DOHH2 (cell line): ENCODE measurements around the gene C4orf33.

Source experiments
- H3F3A ChIP-seq: fragments of 200-600 bp; sonication (generic), shearing (Covaris generic); 2 replicates; pipeline ENCODE4 v1.6.0; 2016; ENCODE audit warnings: antibody characterized with exemption, mild to moderate bottlenecking; ENCODE audit not compliant: control insufficient read depth, insufficient read depth
- H3K27ac ChIP-seq: fragments of 200-600 bp; sonication (generic); 2 replicates; pipeline ENCODE4 v1.5.1; 2014; ENCODE audit warnings: low read depth, mild to moderate bottlenecking, low read length, moderate library complexity
- H3K27me3 ChIP-seq: fragments of 200-600 bp; sonication (generic); 2 replicates; pipeline ENCODE4 v1.6.1; 2014; ENCODE audit warnings: mild to moderate bottlenecking, low read length, mixed read lengths; ENCODE audit not compliant: control insufficient read depth
- H3K36me3 ChIP-seq: fragments of 200-600 bp; sonication (generic); 2 replicates; pipeline ENCODE4 v1.6.1; 2014; ENCODE audit warnings: mild to moderate bottlenecking, low read length, moderate library complexity, mixed read lengths; ENCODE audit not compliant: control insufficient read depth
- H3K4me1 ChIP-seq: fragments of 200-600 bp; sonication (generic); 2 replicates; pipeline ENCODE4 v1.6.1; 2014; ENCODE audit warnings: mild to moderate bottlenecking, low read length, mixed read lengths; ENCODE audit not compliant: control insufficient read depth
- H3K4me2 ChIP-seq: fragments of 200-600 bp; sonication (generic); 2 replicates; pipeline ENCODE4 v1.6.0; 2014; ENCODE audit warnings: mild to moderate bottlenecking, low read length, moderate library complexity
- H3K4me3 ChIP-seq: fragments of 200-600 bp; sonication (generic); 2 replicates; pipeline ENCODE4 v1.5.1; 2014; ENCODE audit warnings: mild to moderate bottlenecking, low read length, mixed read lengths
- H3K79me2 ChIP-seq: fragments of 200-600 bp; sonication (generic); 2 replicates; pipeline ENCODE4 v1.6.1; 2014; ENCODE audit warnings: mild to moderate bottlenecking, low read length, mixed read lengths; ENCODE audit not compliant: control insufficient read depth
- H3K9me2 ChIP-seq: fragments of 200-600 bp; sonication (generic); replicated peaks from 2 replicates; pipeline ENCODE4 v1.6.1; 2014; ENCODE audit warnings: mild to moderate bottlenecking, low read length, mixed read lengths; ENCODE audit not compliant: control insufficient read depth
- H3K9me3 ChIP-seq: fragments of 200-600 bp; sonication (generic); 2 replicates; pipeline ENCODE4 v1.6.1; 2014; ENCODE audit warnings: antibody characterized with exemption, low read length, mixed read lengths; ENCODE audit not compliant: control insufficient read depth, insufficient read depth
- H4K20me1 ChIP-seq: fragments of 200-600 bp; sonication (generic); 2 replicates; pipeline ENCODE4 v1.6.0; 2014; ENCODE audit warnings: low read depth, mild to moderate bottlenecking, antibody characterized with exemption, low read length, moderate library complexity; ENCODE audit not compliant: control insufficient read depth, insufficient read depth
- CTCF ChIP-seq: fragments of 200-600 bp; sonication (generic); IDR thresholded peaks from one replicate; pipeline ENCODE4 v1.5.1; 2014; ENCODE audit warnings: antibody characterized with exemption, mild to moderate bottlenecking, low read depth, low read length; ENCODE audit not compliant: poor library complexity, severe bottlenecking
- EZH2phosphoT487 ChIP-seq: fragments of 200-600 bp; sonication (generic); IDR thresholded peaks from 2 replicates; pipeline ENCODE4 v1.6.1; 2017; ENCODE audit warnings: borderline replicate concordance, mild to moderate bottlenecking, antibody characterized with exemption, low read length, moderate library complexity, mixed read lengths

Gene C4orf33

DNA sequence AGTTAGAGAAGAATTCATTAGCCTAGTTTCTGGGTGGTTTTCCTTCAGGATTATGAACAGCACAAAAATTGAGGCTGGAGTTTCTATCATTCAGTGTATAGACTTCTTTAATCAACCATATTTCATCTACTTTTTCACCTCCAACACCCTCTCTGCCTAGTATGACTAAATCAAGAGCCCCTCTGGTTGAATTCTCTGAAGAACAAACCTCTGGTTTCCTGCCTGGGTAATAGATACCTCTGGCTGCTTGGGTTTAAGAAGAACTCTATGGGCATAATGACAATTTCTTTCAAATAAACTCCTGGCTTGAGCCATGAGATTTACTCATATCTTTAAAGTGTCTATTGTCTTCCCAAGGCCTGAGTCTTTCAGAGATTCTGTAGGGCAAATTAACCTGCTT, 66.5 kb downstream of the C4orf33 start:
- Histone ChIP-seq H3K9me3 (no peaks in the 10 kb centered on the region), H3K27ac (no peak overlapping the region), H3K4me1 (no peaks in the 10 kb centered on the region), H3K79me2 (no peaks in the 10 kb centered on the region), H3K27me3 (no peaks in the 10 kb centered on the region), H3K9me2 (no peaks in the 10 kb centered on the region), H3K4me3 (no peak overlapping the region), H4K20me1 (no peaks in the 10 kb centered on the region), H3F3A (no peaks in the 10 kb centered on the region), H3K36me3 (no peaks in the 10 kb centered on the region), H3K4me2 (no peak overlapping the region)
- TF ChIP-seq CTCF (no peak), EZH2phosphoT487 (no peak)

DNA sequence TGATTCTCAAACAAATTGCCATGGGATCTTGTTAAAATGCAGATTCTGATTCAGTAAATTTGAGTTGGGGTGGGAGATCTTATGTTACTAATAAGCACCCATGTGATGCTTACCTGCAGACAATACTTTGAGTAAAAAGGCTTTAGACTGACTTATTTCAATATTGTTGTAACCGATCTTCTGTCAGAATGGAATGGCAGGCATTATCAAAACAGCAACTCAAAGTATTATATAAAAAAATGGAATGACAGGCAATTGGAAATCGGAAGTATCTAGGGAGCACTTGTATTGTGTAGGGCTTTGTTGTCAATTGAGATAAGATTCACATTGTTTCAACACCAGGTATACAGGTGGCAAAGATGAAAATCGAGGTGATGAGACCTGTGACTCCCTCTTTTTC, 67.5 kb downstream of the C4orf33 start:
- no peak overlapping the region for H3K27ac ChIP-seq
- no peaks in the 10 kb centered on the region for H4K20me1 ChIP-seq
- no peaks in the 10 kb centered on the region for H3K36me3 ChIP-seq
- H3F3A ChIP-seq: no peaks in the 10 kb centered on the region
- no peaks in the 10 kb centered on the region for H3K9me2 ChIP-seq
- no peaks in the 10 kb centered on the region for H3K4me1 ChIP-seq
- H3K4me3 ChIP-seq: no peak overlapping the region
- no peaks in the 10 kb centered on the region for H3K27me3 ChIP-seq
- H3K79me2 ChIP-seq: no peaks in the 10 kb centered on the region
- TF ChIP-seq CTCF (no peak), EZH2phosphoT487 (no peak)
- no peaks in the 10 kb centered on the region for H3K9me3 ChIP-seq
- H3K4me2 ChIP-seq: no peak overlapping the region

- Histone ChIP-seq H3K4me1 (no peaks in the 10 kb centered on the region), H3K79me2 (no peaks in the 10 kb centered on the region), H3K9me2 (no peaks in the 10 kb centered on the region), H3K4me3 (no peak overlapping the region), H4K20me1 (no peaks in the 10 kb centered on the region), H3K36me3 (no peaks in the 10 kb centered on the region), H3K9me3 (no peaks in the 10 kb centered on the region), H3K4me2 (no peak overlapping the region), H3F3A (no peaks in the 10 kb centered on the region), H3K27ac (no peak overlapping the region), H3K27me3 (no peaks in the 10 kb centered on the region)
- no peak for TF ChIP-seq CTCF
- no peak for TF ChIP-seq EZH2phosphoT487
Measured at GRCh38 chr4:129164243-129164642, 68.3 kb downstream of the C4orf33 start.
